NK-92 (cell line): Measurements from ENCODE around the gene ACTRT3.

Experiments
- DNase-seq: peaks from one replicate; lab custom pipeline; 2025; ENCODE audit not compliant: unreplicated experiment; lab: John Stamatoyannopoulos, UW

The ACTRT3 gene

DNA sequence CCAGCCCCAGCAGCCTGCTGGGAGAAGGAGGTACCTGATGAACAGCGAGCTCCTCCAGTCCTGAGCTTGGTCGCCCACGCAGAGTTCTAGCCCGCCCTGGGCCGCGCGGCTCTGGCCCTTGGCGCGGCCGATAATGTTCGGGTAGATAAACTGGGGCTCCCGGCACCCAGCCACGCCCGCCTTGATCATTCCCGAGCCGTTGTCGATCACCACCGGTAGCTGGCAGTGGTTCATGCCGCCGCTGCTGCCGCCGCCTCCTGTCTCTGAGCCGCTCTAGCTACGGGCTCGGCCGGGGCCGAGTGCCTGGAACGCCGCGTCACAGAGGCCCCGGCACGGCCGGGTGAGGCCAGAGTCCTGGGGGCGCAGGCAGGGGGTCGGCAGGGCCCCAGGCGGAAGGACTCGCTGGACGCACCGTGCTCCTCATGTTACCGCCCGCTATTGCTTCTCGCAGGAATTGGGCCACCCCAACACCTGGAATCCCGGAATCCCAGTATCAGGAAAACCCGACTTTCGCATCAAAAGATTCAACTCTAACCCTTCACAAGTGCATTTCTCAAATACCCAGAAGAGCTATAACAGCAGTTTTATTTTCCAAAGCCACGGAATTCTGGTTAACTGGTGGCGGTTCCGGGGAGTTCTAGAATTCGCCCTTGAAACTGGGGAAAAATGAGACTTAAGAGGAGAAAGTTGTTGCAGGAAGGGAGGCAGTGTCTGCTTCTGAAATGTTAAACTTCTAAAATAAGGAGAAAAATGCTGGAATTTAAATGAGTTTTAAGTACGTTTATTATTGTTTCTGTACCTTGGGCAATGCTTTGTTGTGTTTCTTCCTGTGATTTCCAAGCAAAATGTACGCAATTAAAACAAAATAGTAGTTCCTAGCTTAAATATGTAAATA, at the start of gene ACTRT3:
TSS of gene ACTRT3 (minus strand) at position 275 of the 895 bp plus-strand sequence. CDS start at position 234, 41 bp downstream.
- no peak for DNase-seq

DNA sequence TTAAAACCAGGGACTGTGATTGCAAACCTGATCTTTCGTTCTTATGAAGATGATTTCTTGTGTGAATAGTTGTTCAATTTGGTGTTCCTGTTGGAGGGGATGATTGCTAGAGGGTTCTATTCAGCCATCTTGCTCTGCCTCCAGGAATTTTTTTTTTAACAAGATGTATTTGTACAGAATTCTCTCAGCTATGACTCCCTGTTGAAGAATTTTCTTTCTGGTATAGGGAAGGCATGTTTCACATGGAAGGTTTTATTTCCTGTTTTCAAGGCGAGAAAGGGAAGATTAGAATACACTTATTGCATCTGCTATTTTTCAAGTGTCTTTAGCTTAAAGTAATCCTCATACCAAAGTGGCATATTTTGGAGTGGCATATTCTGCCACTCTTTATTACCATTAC, 49.0 kb upstream of the ACTRT3 start:
- no peak for DNase-seq

DNA sequence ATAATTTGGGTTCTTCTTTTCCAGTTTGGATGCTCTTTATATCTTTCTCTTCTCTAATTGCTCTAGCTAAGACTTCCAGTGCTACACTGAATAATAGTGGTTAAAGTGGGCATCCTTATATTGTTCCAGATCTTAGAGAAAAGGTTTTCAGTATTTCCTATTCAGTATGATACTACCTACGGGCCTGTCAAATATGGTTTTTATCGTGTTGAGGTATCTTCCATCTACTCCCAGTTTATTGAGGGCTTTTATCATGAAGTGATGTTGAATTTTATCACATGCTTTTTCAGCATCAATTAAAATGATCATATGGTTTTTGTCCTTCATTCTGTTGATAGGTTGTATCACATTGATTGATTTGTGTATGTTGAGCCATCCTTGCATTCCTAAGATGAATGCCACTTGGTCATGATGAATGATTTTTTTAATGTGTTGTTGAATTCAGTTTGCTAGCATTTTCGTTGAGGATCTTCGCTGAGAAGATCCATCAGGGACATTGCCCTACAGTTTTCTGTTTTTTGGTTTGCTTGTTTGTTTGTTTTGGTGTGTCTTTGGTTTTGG, 46.3 kb upstream of the ACTRT3 start:
- DNase-seq = no peak

DNA sequence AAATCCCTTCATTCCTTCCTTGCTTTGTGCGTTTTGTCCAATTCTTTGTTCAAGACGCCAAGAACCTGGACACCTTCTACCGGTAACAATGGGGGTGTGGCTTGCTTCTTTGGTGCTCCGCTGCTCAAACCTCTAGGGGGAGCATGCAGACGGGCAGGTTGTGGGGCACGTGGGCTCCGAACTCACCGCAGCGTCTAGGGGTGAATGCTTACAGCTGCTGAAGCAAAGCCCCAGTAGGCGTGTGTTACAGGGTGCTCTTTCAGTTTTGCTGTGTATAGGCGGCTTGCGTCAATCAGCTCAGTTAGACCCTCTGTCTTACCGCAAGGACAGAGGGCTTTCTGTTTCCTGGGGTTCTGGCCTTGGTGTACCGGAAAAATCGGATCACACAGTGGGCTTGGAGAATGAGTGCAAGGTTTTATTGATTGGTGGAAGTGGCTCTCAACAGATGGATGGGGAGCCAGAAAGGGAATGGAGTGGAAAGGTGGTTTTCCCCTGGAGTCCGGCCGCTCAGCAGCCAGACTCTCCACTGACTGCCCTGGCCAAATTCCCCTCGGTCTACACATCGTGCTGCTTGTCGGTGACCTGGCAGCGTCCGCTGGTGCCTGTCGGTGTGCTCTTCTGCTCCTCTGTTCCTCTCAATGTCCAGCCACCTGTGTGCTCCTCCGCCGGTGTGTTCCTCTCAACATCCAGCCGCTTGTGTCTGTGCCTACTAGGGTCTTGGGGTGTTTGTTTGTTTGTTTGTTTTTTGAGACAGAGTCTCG, 44.6 kb upstream of the ACTRT3 start:
- no peak for DNase-seq

DNA sequence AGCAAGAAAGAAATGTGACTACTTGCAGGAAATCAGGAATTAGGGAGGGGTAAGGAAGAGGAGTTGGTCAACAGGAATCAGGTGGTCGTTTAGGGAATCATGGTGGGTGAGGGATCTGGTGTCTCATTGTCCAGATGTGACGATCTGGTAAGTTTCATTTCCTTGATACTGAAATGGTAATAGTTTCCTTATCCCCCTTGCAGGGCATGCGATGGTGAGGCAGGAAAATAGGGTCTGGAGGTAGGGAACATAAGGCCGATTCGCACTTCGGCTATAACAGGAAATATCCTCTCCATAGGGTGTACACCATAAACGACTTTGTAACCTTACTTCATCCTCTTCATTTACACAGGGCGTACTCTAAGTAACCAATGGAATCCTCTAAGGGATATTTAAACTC, 43.9 kb upstream of the ACTRT3 start:
- DNase-seq = no peak

DNA sequence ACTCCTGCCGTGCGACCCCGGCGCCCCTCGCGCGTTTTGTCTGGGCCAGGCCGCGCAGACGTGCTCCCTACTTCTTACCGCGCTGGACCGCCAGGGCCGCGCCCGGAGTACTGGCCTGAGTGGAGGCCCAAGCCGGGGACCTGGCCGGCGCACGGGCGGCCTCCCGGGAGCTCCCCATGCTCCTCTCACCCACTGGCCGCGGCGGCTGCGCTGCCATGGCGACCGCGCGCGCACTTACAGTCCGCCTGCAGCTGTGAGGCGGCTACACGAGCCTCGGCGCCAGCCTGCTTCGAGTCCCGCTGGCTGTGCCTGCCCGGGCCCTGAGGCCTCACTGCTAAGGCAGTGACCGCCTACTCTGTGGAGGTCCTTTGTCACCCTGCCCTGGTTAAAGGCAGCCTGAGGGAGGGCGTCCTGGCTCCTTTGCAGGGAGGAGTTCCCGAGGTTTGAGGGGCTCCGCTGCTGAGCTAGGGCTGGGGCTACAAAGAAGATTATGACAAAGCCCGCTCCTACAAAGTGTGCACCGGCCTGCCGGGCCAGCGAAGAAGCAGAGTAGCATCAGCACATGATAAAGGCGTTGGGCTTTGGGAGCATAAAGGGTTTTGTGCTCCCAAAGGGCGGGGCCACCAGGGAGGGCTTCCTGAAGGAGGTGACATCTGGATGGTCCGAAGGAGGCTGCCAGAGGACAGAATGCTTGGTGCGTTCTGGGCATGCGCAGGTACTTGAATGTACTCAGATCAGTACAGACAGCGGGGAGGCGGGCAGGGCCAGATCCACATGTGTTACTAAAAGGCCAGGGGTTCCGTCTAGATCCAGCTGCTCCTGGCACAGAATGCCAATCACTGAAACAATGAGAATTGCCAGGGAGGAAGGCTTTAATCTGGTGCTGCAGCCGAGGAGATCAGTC, 43.2 kb upstream of the ACTRT3 start, which contains the start of the genes LRRC34 and LRRIQ4:
TSS of gene LRRC34 (minus strand) at position 573 of the 904 bp plus-strand sequence. CDS start at position 217, 356 bp downstream.
TSS of gene LRRIQ4 (plus strand) at position 539 of the 904 bp plus-strand sequence. CDS start 9,052 bp downstream, outside the sequence.
- peak; percentile 25 for DNase-seq

DNA sequence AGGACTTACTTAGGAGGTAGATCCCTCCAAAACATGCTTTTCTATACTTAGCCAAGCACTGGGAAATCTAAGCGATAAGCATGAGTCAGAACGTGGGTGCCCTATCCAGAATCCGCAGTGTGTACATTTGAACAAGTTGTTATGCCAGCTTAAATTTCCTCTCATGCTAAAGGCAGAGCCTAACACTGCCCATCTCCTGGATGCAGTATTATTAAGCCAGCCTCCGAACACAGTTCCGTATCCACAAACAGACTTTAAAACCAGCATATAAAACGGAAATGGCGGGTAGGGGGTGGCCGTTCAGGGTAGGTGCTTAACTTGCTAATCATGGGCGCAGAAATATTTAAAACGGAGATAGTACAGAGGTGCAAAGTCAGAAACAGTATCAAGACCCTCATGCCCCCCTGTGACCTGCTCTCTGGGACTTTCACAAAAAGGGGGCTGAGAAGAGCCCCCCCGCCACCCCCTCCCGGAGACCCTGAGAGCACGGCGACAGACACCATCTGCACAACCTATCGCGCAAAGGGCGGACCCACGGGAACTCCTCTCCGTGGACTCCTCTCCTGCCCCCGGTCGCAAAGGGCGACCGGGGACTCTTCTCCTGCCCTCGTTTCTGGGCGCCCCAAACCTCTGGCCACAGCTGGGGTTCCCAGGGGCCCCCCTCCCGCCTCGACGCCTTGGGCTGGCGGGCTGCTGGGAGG, 42.4 kb upstream of the ACTRT3 start:
- DNase-seq = no peak

DNA sequence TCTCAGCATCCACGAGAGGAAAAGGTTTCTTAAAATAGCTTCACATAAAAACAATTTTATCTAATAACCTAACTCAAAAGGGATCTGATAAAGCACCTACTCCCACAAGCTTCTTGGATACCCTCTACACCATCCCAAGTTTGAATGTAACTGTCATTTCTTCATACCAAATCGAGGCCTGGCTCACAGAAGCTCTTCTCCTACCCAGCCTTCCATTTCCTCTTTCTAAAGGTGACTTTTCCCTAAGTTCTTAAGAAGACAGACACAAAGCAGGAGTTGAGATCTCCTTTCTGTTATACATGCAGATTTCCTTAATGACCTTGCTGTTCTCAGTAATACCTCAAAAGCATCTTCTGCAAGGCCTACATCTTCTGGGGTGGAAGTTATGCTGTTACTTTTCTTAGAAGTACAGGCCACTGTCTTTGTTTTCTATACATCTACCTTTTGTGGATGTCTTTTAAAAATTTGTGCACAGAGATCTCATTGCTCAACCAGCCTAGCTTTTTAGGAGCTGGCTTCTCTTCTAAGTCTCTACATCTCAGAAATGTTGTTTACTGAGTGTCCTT, 40.0 kb upstream of the ACTRT3 start:
- no peak for DNase-seq

DNA sequence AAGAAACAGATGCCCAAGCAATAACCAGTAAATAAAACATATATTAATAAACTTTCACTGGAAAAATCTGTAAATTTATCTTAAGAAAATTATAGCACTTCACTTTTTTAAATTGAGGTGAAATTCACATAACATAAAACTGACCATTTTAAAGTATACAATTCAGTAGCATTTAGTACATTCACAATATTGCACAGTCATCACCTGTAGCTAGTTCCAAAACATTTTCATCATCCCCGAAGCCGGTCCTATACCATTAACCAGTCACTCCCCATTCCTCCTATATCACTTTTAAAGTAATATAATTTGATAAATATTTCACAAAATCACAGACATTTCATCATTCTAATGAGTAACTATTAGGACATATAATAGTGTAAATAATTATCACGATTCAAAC, 35.3 kb upstream of the ACTRT3 start:
- no peak for DNase-seq

DNA sequence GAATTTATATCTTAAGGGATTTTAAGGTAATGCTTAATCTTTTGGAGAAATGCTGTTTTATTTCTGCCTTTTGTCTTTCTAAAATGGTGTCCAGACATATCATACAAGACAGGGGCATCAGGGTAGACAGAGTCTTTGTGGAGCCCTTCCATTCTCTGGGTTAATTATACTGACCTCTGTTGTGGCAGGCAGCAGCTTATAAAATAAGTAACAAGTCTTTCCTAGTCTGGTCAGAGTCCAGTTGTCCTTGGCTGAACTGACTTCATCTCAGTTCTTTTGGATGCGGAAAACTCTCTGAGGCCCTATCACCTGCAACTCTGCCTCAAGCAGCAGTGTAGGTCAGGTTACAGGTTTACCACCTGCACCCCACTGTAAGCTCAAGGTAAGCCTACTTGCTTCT, 23.0 kb upstream of the ACTRT3 start:
- no peak for DNase-seq

DNA sequence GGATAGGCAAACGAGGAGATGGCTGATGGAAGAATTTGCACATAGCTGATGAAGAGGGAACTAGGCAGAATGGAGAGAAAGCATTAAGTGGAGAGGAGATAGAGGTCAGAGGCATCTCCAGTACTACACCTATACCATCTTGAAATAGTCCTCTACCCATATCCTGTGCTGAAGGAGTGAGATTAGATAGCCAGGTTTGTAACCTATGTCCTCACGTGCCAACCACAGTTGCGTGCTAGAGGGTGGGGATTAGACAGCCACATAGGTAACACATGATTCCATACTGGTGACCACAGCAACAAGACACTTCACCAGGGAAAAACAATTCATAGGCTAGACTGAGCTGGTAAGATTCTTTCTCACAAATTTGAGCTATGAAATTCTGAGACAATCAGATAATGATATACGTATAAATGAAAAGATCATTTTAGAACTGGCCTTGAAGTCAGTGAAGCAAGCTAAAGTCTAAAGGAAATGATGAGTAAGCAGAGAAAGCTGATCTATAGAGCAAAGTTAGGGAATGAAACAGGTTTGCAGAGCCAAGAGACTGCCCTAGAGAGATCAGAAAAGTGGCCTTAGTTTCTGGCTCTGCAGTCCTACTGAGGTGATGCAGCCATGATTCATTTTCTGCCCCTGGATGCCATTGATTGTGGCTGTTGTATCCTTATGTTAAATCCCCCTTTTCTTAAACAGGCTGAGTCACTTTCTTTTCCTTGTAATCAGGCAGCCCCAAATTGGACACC, 21.5 kb upstream of the ACTRT3 start:
- DNase-seq = no peak

DNA sequence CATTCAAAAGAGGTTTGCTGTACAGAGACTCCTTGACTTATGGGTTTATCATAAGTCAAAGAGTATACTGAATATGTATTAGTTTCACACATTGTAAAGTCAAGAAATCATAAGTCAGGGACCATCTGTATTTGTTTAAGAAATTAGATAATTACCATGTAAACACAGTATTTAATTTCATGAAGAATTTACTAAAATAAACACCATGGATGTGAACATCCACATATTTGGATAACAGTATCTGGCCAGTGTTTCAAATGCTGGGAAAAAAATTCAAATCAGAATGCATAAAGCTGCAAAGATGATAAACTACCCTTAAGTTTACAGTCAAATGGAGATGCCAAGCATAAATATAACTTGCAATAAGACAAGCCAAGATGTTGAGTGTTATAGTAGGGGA, 20.9 kb upstream of the ACTRT3 start:
- no peak for DNase-seq

DNA sequence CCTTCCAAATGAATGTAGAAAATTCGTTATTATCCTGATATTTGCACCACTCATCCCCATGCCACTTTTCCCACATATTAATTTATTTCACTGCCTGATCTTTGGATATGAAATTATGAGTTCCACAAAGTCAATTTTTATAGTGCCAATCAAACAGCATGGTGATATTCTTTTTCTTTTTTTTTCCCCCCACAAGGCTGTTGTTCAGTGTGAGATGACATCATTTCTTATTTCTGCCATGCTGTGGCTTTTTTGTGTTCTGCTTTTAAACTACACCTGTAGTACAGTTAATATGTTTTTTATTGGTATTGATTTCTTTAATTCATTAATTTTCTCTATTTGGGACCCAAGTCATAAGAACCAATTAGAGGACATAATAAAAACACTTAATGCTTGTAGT, 18.4 kb upstream of the ACTRT3 start:
- no peak for DNase-seq

DNA sequence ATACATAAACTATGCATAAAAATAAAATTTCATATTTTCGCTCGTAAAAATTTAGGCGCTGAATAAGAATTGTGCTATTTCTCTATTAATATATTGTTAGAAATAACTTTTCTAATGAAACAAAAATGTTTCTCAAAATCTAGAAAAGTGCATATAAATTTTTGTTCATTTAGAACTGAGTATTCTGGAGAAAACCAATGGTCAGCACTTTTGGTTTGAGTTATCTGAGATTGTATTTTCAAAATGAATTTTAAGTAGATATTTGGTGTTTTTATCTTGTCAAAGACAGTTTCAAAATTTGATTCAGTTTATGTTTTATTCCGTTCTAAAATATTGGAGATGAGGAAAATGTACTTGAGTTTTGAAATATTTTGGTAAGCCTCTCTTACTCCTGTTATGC, 17.8 kb upstream of the ACTRT3 start:
- DNase-seq = no peak

DNA sequence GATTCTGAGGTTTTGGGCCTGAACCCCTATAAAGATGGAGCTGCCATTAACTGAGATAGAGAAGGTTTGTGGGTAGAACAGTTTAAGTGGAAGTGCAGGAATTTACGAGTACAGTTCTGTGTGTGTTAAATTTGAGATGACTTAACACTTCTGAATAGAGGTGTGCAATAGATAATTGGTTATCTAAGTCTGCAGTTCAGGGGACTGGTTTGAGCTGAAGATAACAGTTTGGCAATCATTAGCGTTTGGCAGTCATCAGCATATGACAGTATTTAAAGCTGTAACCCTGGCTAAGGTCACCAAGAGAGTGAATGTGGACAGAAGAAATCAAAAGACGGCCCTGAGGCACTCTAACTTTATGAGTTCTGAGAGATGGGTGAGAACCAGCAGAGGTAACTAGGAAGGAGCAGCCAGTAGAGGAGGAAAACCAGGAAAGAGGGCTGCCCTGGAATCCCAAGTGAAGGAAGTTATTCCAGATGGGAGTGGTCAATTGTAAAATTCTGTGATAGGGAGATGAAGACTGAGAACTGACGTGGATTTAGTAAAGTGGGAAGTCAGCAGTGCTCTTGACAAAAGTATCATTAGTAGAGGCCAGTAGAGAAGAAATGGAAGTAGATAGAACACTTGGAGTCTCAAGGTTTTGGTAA, 12.0 kb upstream of the ACTRT3 start:
- no peak for DNase-seq

DNA sequence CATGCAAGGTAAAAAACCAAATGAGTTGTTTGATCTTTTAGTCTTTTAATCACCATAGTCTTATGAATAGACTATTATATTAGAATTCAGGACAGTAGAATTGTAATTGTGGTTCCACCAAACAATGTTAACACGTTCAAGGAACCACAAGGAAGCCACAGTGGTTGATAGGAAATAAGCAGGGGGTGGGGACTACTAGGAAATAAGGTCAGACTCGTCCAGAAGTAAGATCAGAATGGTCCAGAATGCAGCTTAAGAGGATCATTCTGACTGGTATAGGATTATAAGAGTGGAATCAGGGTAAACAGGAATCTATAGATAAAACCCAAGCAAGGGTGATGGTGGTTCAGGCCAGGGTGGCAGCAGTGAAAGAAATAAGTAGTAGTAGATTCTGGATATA, 11.4 kb upstream of the ACTRT3 start:
- no peak for DNase-seq

DNA sequence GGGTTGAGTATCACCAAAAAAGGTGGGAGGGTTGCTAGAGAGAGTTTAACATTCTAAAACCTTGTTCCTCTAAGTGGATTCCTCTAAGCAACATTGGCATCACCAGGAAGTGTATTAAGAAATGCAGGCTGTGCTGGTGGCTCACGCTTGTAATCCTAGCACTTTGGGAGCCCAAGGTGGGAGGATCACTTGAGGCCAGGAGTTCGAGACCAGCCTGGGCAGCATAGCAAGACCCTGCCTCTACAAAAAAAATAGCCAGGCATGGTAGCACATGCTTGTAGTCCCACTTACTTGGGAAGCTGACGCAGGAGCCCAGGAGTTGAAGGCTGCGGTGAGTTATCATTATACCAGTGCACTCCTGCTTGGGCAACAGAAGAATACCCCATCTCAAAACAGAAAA, 8.5 kb upstream of the ACTRT3 start:
- no peak for DNase-seq

DNA sequence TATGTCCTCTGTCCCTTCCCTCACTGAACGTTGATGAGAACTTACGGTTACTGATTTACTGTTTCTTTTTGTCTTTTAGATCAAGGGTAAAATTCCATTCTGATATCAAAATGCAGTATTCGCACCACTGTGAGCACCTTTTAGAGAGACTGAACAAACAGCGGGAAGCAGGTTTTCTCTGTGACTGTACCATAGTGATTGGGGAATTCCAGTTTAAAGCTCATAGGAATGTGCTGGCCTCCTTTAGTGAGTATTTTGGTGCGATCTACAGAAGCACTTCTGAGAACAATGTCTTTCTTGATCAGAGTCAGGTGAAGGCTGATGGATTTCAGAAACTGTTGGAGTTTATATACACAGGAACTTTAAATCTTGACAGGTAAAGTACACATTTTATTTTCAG, 4.8 kb upstream of the ACTRT3 start:
- DNase-seq = no peak
